ENCODE results near the gene CSNK1E. TPM values are rescaled to one million over a fixed set of nuclear protein-coding genes. Genes with fewer than 3 reads are reported as not detected.

Gene CSNK1E
- total and polyA plus RNA-seq, 2 donors from 2014 or later, result 33.6 to 101 TPM

DNA sequence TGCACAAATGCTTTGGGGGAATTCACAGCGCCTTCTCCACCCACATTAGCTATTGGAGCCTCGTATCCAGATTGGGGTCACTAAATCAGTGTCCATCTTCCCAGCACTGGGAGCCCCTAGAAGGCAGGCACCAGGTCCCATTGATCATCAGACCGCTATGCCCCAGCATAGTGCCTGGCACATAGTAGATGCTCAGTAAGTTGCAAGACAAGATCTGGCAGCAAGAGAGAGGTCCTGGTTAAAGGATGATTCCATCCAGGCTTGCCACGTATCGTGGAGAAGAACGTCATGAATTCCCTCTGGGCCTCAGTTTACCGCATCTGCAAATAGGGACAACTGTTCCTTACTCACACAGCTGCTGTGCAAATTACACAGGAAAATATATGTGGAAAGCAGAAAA lies 46.1 kb downstream of the CSNK1E start:
- H3K27ac ChIP-seq (ENCODE audit: low read depth in 2 of 2, low read length in 2 of 2), result no peak overlapping the region
- DNase-seq (no peak), FAIRE-seq (no peak)
- intact Hi-C loops (cut with DNase I), result no loop called here
- H3K9ac ChIP-seq (ENCODE audit: low read length in 3 of 3), result peak overlapping the region in 2 of 3 donors; percentile 29 to 83
- H3K9me3 ChIP-seq (ENCODE audit: control insufficient read depth in 2 of 3, insufficient read depth in 1 of 3, low read length in 3 of 3), result no peaks in the 10 kb centered on the region
- H3K36me3 ChIP-seq (ENCODE audit: control insufficient read depth in 2 of 3, insufficient read depth in 3 of 3, low read length in 3 of 3), result no peaks in the 10 kb centered on the region
- peaks cover 3 to 26% (median 21%) of the 10 kb centered on the region in 3 donors for H3K4me1 ChIP-seq (ENCODE audit: control insufficient read depth in 2 of 3, insufficient read depth in 2 of 3, low read depth in 1 of 3, low read length in 3 of 3)
- TF ChIP-seq, protein P1, sequence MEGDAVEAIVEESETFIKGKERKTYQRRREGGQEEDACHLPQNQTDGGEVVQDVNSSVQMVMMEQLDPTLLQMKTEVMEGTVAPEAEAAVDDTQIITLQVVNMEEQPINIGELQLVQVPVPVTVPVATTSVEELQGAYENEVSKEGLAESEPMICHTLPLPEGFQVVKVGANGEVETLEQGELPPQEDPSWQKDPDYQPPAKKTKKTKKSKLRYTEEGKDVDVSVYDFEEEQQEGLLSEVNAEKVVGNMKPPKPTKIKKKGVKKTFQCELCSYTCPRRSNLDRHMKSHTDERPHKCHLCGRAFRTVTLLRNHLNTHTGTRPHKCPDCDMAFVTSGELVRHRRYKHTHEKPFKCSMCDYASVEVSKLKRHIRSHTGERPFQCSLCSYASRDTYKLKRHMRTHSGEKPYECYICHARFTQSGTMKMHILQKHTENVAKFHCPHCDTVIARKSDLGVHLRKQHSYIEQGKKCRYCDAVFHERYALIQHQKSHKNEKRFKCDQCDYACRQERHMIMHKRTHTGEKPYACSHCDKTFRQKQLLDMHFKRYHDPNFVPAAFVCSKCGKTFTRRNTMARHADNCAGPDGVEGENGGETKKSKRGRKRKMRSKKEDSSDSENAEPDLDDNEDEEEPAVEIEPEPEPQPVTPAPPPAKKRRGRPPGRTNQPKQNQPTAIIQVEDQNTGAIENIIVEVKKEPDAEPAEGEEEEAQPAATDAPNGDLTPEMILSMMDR (IDR thresholded peaks at IDR 0.05; ENCODE audit: borderline replicate concordance, extremely low read depth, insufficient read depth), result no peak
- H3K4me3 ChIP-seq (ENCODE audit: low read length in 3 of 3), result peak overlapping the region in 2 of 3 donors; percentile 12 to 23
- H3K27me3 ChIP-seq (ENCODE audit: control insufficient read depth, insufficient read depth, low read length), result no peaks in the 10 kb centered on the region

DNA sequence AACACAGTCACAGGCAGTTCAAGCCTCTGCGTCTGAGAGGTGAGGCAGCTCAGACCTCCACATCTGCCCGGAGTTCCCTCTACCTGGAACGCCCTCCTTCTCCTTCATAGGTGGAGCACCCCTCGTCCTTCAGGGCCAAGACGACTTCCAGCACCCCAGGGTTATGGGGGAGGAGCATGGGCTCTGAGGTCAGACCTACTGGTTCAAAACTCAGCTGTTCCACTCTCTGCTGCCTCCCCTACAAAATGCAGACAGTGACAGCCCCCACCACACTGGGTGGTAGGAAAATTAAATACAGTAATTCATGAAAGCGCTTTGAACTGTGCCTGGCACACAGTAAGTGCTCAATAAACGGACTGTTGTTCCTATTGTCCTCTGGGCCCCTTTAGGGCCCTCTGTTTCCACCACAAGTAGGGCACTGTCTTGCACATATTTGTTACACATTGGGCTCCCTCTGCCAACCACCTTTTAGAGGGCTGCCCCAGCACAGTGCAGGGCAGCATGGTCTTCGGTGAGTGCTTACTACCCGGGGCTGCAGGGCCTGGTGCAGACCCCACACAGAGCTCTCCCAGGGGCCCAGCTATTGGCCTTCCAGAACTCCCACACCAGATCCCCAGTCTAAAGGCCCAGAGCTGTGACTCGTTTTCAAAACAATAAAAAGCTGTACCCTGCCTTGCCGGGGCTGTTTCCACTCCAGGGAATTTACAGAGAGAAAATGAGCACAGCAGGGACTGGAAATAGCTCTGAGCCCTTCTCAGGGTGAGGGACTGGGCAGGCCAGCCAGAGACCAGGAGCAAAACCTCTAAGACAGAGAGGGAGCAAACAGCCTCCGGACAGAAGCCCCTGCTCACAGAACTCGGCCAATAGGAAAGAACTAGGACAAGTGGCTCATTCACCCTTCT lies 46.9 kb downstream of the CSNK1E start:
- H3K27ac ChIP-seq (ENCODE audit: low read depth in 2 of 2, low read length in 2 of 2), result peak overlapping the region in 1 of 2 donors; percentile 15
- H3K9ac ChIP-seq (ENCODE audit: low read length in 3 of 3), result peak overlapping the region in 1 of 3 donors; percentile 29
- no peaks in the 10 kb centered on the region for H3K36me3 ChIP-seq (ENCODE audit: control insufficient read depth in 2 of 3, insufficient read depth in 3 of 3, low read length in 3 of 3)

GRCh38 chr22:38269466-38269865 lies 47.8 kb downstream of the CSNK1E start:
- no peak for DNase-seq
- H3K27ac ChIP-seq (ENCODE audit: low read depth in 2 of 2, low read length in 2 of 2), result no peak overlapping the region
- H3K4me1 ChIP-seq (ENCODE audit: control insufficient read depth in 2 of 3, insufficient read depth in 2 of 3, low read depth in 1 of 3, low read length in 3 of 3), result peaks cover 3 to 28% (median 21%) of the 10 kb centered on the region in 3 donors
- TF ChIP-seq, protein P1 (IDR thresholded peaks at IDR 0.05; ENCODE audit: borderline replicate concordance, extremely low read depth, insufficient read depth), result no peak
- no peak for FAIRE-seq
- H3K36me3 ChIP-seq (ENCODE audit: control insufficient read depth in 2 of 3, insufficient read depth in 3 of 3, low read length in 3 of 3), result no peaks in the 10 kb centered on the region
- H3K9me3 ChIP-seq (ENCODE audit: control insufficient read depth in 2 of 3, insufficient read depth in 1 of 3, low read length in 3 of 3), result no peaks in the 10 kb centered on the region
- H3K27me3 ChIP-seq (ENCODE audit: control insufficient read depth, insufficient read depth, low read length), result no peaks in the 10 kb centered on the region
- H3K4me3 ChIP-seq (ENCODE audit: low read length in 3 of 3), result no peak overlapping the region
- no peak overlapping the region for H3K9ac ChIP-seq (ENCODE audit: low read length in 3 of 3)
- intact Hi-C loops (cut with DNase I), result no loop called here

More for the DNA sequence above, 46.9 kb downstream of the CSNK1E start:
- Histone ChIP-seq H3K4me1 (ENCODE audit: control insufficient read depth in 2 of 3, insufficient read depth in 2 of 3, low read depth in 1 of 3, low read length in 3 of 3) (peaks cover 3 to 28% (median 21%) of the 10 kb centered on the region in 3 donors), H3K9me3 (ENCODE audit: control insufficient read depth in 2 of 3, insufficient read depth in 1 of 3, low read length in 3 of 3) (no peaks in the 10 kb centered on the region), H3K4me3 (ENCODE audit: low read length in 3 of 3) (peak overlapping the region in 1 of 3 donors; percentile 12), H3K27me3 (ENCODE audit: control insufficient read depth, insufficient read depth, low read length) (no peaks in the 10 kb centered on the region)
- FAIRE-seq (no peak), DNase-seq (no peak)
- intact Hi-C loops (cut with DNase I), result no loop called here
- TF ChIP-seq, protein P1 (IDR thresholded peaks at IDR 0.05; ENCODE audit: borderline replicate concordance, extremely low read depth, insufficient read depth), result no peak
